Kasumi-1 (cell line): Measurements from ENCODE around the gene KCNIP2.

Experiments used
- DNase-seq, 2 experiments: peaks; one replicate each; lab custom pipeline; 2025; lab: John Stamatoyannopoulos, UW

Gene KCNIP2

DNA sequence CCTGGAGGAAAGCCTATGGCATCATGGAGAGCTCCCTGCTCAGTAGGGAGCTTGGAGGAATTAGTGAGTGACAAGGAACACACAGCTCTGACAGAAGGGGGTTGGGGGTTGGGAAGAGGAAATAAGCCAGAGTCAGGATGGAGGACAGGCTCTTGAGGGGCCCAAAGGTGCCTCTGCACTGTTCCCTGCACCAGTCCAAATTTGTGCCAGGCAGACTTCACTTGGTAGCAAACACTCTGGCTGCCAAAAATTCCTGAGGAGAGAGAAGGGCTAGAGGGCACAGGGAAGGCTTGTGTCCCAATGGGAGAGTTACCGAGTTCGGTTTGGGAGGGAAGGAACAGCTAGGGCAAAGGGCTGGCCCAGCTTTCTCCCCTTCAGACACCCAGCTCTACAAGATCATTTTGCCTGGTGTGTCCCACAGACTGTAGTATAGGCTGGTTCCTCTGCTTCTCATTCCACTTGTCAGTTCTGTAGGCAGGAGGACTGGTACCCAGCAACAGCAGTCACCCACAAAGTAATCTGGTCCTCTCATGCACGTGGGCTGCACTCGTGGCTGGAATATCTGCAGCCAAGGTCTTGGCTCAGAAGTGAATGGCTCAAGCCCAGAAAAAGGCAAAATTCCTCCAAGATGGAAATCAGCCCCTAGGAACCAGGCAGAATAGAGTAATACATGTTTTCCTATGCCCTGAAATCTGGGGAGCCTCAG lies 8.0 kb upstream of the KCNIP2 start:
- DNase-seq, result no peak

DNA sequence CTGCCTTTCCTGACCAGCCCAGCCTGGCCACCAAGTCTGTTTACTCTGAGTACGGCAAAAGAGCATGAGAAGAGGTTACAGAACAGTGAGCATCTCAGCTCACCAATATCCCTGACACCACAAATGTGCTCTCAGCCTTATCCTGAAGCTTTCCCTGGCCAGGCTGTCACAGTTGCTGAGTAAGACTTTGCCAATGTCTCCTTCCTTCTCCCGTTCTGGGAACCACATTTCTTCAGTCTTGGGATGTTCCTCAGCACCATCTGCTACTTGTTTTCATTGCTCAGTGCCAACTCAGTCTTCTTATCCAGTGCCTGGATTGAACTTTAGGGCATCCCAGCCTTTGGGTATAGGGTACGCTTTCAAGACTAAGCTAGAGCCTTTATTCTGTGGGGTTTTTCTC lies 7.1 kb upstream of the KCNIP2 start:
- DNase-seq, result no peak

DNA sequence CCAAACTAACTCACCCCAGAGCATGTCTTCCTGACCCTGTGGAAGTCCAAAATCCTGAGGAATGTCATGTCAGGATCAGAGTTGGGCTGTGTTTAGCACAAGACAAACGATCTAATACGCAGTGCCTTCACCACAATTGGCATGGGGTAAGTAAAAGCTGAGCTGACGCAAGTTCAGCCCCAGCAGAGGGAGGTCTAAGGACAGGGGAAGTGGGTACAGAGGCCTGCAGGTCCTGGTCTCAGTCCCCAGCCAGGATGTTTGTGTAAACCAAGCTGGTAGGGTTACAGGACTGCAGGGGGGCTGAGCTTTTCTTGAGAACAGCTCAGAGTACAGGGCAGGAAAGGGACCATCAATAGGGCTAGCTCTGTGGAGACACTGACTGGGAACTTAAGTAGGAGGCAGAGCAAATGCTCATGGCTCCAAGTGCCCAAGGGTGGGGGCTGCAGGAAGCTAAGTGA lies 5.3 kb upstream of the KCNIP2 start:
- DNase-seq, result peak; percentile 94 to 95

DNA sequence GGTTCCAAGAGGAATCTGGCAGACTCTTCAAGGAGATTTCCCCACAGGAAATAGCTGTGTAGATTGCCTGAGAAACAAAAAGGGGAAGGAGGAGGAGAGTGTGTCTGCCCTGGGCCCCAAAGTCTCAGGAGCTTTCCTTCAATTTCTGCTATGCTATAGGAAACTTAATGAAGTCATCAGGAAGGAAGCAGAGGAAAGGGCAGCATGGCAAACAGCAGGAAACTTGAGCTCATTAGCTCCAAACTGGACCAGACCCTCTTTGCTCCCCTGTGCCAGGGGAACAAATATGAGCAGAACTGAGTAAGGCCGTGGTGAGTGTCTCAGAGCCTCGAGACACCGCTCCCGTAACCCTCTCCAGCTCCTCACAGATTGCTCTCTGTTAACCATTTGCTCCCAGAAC lies 4.8 kb upstream of the KCNIP2 start:
- peak; percentile 86 to 93 for DNase-seq

DNA sequence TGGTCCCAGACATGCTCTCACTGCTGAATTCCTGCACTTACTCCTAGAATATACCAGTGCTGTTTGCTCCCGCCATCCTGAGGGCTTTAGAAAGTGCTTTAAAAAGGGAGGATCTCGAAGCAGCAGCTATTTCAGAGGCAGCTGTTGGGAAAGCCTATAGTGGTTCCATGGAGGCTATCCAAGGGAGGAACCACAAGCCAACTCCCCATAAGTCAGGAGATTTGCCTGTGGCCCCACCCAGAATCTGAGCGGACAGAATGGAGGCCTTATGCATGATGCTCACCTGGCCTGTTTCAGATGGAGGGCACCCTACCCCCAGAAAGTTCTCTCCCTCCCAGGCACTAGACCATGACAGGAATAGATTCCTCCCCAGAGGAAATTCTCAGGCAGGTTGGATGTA lies 2.3 kb upstream of the KCNIP2 start:
- DNase-seq, result no peak

DNA sequence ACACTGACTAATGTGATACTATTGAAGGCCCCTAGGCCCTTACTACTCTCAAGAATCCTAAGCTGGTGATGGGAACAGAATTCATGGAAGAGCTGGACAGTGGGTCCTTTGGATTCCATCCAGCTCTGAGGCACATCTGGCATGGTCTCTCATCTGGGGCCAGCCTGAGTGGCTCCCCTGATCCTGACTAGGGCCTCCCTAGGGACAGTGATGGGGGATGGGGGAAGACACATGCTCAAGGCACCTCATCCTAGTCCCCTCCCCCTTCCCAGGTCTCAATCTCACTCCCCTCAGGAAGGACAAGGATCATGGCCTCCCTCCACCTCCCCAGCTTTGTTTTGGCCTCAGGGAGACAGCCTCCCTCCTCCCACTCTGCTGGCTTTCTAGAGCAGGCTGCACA lies 1.8 kb downstream of the KCNIP2 start:
- no peak for DNase-seq

DNA sequence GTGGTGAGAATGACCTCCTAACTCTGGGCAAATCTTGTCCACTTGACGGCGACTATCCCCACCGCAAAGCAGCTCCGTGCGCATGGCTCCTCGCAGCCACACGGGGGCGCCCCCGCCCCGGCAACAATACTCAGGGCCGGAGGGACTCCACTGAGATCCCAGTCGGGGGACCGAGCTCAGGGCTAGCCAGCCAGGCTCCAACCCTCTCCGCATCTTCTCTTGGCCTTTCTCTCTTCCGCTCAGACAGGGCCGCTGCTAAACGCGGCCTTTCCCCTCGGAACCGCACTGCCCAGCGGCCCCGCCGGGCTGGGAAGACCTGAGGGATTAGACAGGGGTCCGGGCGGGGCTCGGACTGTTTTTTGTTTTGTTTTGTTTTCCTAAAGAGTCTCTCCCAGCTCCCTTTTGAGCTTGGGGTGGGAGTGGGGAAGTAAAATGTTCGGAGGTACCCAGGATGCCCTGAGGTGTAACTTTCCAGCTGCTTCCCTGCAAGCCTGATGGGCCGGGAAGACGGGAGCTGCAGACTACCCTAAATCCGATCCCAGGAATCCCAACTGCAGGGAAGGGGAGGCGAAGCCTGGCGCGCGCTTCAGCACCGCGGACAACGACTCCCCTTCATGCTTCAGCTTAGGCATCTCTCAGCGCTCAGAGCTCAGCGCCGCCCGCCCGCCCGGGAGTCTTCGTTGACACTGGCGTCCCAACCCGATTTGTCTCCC lies 2.7 kb downstream of the KCNIP2 start:
- peak; percentile 85 to 92 for DNase-seq

DNA sequence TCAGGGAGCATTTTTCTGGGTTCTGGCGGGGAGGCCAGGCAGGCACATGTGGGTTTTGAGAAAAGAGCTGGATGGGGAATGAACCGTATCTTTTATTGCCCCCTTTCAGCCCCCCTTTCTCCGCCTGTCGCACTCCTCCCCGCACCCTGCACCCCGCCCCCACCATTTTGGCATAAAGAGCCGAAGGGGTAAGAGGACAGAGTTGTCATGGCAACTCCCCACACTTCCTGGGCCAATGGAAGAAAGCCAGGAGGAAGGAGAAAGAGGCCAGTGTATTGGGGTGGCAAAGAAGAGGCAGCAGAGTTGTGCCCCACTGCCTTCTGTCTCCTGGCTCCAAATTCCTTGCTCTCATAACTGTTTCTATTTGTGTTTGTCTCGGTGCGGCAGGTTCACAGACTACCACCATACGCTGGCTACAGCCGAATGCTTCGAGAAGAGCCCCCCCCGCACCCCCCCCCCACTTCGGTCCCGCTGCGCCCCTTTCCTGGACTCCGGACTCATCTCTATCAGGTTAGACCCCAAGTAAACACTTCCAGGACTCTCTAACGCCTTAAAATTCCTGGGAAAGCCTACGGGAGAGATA lies 3.4 kb downstream of the KCNIP2 start:
- DNase-seq, result no peak

DNA sequence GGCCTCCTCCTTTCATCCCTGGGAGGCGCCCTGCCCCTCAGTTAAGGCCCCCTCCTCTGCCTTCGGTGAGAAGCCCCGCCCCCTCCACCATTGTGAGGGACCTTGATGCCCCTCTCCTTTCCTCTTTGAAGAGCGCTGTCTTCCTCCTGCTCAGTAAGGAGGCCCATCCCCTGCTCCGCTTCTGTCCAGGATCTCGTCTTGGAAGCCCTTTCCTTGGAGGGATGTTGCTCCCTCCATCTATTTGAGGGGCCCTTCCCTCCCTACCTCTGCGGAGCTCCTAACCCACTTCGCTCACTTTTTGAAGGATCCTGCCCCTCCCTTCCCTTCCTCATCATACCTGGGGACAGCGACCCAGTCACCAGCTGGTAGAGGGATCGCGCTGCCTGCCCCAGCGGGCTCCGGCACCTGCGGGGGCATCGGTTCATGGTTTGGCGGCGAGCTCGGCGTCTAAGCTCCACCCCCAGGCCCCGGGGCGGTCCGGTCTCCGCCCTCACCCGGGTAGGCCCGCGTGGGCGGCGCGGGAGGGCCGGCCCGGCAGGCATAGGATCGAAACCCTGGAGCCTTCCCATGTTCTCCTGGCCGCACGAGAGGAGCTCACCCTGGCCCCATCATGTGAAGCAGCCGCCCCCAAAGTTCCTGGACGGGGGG lies 4.1 kb downstream of the KCNIP2 start:
- no peak for DNase-seq

DNA sequence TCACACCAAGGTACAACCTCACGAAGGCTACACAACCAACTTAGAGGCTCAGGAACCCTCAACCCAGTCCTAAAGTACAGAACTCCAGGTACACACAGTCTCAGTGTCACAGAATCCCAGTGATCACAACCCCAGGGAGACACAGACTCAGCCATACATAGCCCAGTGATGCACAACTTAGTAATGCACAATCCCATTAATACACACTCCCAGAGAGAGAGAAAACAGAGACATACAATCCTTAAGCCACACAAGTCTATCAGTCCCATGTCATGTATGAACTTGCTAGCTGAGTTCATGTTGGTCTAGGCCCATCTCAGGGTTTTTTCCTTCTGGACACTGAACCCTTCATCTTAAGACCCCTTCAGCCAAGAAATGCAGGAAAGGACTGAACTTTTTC lies 4.6 kb downstream of the KCNIP2 start:
- DNase-seq, result no peak

DNA sequence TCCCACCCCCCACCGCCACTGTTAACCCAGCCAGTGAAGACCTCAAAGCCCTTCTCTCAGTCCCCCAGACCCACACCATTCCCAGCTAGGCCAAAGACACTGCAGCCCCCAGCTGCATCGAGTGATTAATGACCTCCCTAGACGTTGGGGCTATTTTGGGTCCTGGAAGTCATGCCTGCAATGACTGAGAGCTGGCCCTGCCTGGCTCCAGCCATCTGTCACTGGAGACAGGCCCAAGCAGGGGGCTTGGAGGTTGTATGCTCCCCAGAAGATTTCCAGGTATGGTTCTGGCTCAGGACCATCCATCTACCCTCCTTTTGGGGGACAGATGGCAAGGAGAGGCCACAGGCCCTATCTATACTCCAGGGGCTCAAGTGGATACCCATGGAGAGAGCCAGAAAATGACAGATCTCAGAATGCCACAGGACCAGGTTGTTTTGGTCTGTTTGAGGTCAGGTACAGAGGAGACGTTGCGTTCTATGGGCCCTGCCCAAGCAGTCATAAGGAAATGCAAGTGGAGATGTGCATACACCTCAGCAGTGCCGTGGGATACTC lies 5.1 kb downstream of the KCNIP2 start:
- DNase-seq, result no peak

DNA sequence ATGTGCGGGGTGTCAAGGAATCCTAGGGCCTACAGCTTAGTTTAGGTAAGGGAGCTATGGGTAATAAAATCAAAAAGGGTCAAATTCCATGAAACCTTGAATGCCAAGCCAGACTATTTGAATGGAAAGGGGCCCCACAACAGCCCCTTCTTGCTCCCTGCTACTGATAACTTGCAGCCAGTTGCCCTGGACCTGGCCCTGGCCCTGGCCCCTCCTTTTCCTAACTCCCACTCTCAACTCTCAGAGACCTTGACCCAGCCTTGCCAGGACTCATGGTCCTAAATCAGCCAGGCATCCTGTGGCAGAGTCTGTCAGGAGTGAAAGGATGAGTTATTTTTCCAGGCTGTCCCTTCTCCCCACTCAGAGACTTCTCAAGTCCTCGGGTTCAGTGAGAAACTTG lies 5.9 kb downstream of the KCNIP2 start:
- DNase-seq, result no peak

DNA sequence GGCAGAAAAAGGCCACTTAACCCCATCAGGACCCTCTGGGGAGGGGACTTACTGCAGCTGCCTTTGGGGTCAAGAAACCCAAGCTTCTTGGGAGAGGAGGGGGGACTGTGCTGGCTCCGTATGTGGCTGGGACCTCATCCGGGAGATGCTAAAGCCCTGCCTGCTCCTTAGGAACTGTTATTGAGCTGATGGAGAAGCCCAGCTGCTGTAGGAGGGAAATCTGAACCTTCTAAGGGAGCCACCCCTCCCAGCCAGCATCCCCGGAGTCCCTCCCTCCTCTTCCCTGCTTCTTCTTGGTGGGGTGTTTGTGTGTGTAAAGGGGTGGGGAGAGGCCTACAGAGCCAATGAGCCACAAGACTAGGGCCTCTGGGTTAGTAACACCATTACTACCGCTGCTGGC lies 8.2 kb downstream of the KCNIP2 start:
- DNase-seq, result no peak

DNA sequence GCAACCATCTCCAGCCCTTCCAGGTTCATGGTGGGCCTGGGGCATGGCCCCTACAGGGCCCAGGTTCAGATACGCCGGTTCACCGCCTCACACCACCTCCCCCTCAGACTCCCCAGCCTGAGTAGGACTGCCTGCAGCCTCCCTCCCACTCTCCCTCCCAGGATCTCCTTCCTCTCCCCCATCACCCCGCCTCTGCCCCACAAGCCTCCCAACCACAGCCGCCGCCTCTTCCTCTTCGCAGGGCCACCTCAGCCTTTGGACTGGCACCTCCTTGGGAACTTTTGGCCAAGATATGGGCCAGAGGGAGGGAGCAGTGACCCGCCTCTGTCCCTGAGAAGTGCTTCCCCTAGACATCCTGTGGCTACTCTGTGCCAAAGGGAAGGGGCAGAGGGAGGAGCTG lies 9.3 kb downstream of the KCNIP2 start:
- peak; percentile 79 to 82 for DNase-seq

DNA sequence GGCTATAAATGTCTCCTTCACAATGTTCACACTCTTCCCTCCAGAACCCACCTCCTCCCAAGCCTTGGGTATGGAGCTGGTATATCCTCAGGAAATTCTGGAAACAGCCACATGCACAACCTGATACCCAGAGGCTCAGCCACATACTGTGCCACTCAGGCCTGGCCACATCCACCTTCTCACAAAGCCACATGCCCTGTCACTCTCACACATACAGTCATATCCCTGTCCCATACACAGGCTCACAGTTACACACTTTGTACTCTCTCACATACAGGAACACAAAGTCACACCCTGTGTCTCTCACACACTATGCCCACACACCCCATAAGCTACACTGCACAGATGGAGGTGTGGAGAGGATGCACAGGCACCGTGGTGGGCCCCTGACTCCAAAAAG lies 10.1 kb downstream of the KCNIP2 start:
- DNase-seq, result no peak

DNA sequence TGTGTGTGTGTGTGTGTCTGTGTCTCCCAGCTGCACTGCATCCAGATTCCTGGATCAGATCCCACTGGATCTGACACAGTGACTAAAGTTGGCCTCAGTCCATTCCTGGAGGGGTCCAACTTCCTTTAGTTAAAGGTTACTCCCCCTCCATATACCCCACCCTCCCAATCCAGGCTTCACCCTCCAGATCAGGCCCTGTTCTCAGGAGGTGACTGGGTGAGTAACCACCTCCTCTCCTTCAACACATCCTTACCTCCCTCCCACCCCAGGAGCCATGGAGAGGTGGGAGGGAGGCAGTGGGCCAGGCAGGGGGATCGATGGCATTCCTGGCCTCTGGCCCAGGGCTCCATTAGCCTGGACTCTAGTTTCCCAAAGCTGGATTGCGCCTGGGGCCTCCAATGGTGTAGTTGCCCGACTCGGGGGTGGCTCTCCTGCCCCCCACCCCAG lies 11.3 kb downstream of the KCNIP2 start:
- no peak for DNase-seq

DNA sequence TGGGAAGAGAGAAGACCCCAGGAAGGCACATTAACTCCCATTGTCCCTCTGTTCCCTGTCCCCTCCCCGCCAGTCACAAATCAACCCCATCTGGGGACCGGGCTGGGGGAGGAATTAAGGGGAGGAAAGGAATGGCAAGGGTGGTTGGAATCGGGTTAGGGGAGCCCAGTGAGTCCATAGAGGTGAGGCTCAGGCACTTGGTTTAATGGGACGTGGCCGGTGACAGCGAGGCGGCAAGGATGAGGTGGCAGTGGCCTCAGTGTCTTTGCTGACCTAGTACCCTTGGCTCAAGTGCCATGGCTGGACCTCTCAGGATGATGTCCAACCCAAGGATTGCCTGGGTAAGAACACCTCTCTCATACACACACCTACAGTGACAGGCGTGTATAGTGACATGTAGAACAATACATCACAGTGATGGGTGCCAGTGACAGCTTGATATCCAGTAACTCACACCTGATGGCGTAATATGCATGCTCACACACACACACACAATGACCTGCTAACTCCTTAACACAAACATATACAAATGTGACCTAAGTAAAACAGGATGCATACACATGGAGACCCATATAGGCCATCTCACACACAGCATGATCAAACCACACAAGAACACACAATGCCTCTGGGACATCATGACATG lies 12.3 kb downstream of the KCNIP2 start:
- DNase-seq, result no peak

DNA sequence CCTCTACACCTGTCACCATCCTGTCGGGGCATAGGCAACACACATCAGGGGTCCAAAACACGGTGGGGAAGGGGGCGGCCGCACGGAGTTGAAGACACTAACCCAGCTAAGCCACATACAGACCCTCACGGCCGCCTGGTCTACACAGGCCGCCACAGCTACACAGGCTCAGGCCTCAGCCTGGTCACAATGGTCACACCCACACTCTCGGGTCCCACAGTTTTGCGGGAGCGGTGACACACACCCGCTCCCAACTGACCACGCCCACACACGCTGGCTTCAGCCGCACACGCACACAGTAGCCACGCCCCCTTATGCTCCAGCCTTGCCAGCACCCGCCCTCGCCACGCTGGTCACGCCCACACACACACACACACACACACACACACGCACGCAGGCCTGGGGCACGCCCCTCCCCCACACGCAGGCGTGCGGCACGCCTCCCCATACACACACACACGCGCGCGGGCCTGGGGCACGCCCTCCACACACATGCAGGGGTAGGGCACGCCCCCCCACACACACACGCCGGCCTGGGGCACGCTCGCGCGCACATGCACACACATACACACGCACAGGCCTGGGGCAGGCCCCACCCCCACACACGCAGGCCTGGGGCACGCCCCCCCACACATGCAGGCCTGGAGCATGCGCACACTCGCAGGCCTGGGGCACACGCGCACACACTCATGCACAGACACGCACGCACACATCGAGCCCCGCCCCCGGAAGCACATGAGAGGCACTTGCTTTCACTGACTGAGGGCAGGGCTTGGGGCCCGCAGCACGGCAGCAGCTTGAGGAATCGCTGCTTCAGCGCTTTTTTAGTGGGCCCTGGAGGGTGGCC lies 13.1 kb downstream of the KCNIP2 start:
- DNase-seq, result peak; percentile 95 to 97

DNA sequence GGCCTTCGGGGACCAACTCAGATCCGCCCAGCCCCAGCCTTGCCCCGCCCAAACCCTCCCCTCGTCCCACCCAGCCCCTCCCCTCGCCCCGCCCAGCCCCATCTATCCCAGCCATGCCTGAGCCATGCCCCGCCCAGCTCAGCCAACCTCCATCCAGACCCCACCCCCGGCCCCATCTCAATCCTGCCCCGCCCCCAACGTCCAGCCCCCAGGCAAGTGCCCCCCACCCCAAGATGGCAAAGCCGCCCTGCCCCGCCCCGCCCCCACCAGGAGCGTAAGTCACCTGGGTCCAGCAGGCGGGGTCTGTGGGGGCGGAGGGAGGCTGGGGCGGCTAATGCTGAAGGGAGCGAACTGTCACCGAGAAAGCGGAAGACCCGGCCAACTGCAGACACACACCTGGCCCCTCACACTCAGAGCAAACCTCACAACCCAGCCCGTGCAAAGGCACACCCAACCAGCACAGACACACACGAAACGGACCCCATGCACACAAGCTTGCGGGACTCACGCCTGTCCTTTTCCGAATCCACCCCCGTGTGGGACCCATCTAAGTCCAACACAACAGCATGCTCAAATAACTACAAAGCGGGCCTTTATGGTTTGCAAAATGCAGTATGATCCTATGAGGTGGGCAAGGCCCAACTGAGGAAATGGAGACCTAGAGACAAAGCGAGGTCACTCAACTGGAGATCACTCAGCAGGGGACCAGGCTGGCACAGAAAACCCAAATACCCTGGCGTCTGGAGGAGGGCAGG lies 13.9 kb downstream of the KCNIP2 start:
- peak; percentile 57 to 72 for DNase-seq
